ENCODE data around the gene SETD2. TPM values are rescaled to one million over a fixed set of nuclear protein-coding genes. Genes with fewer than 3 reads are reported as not detected.

Gene SETD2
- total and polyA plus RNA-seq, 2 experiments from 2014 or later = 16.7 to 45.2 TPM

GRCh38 chr3:47163169-47164006, 525 bp downstream of the SETD2 start:
- Mint-ChIP-seq H3K27me3 (ENCODE audit: insufficient read depth, low read depth, poor library complexity) (peaks cover 6% of the 10 kb centered on the region), H3K27ac (peak overlapping the region; percentile 98), H3K4me3 (peak overlapping the region; percentile 97), H3K9me3 (peaks cover 2% of the 10 kb centered on the region; the same call in 1 of the 3 replicates), H3K4me1 (peaks cover 40% of the 10 kb centered on the region), H3K36me3 (ENCODE audit: low read depth) (peaks cover 2% of the 10 kb centered on the region; the same call in 1 of the 3 replicates)
- ATAC-seq = peak; percentile 7
- no peak for TF ChIP-seq POLR2AphosphoS5 (IDR thresholded peaks at IDR 0.05; ENCODE audit: low read depth)
- TF ChIP-seq REST (IDR thresholded peaks at IDR 0.05; ENCODE audit: unreplicated experiment) = no peak
- no peak for TF ChIP-seq EZH2phosphoT487 (IDR thresholded peaks at IDR 0.05; ENCODE audit: unreplicated experiment)
- TF ChIP-seq ZNF331 (CRISPR knock-in tag; IDR thresholded peaks at IDR 0.05; ENCODE audit: low read depth) = no peak
- no peak for TF ChIP-seq NANOG (IDR thresholded peaks at IDR 0.05; ENCODE audit: borderline replicate concordance)
- no peak for TF ChIP-seq CTCF (conservative IDR thresholded peaks at IDR 0.05; ENCODE audit: low read depth in 2 of 2)
- no peak for TF ChIP-seq CREB1 (CRISPR knock-in tag; IDR thresholded peaks at IDR 0.05; ENCODE audit: low read depth)
- no peak for TF ChIP-seq STAT1 (IDR thresholded peaks at IDR 0.05; ENCODE audit: unreplicated experiment)
- no peak for TF ChIP-seq ETS1 (IDR thresholded peaks at IDR 0.05)
- Histone ChIP-seq H3F3A (replicated peaks; ENCODE audit: low read depth) (peaks cover 9% of the 10 kb centered on the region; the same call in 1 of the 2 replicates), H3K79me2 (replicated peaks; ENCODE audit: insufficient read depth) (peaks cover 88% of the 10 kb centered on the region), H3K9me2 (ENCODE audit: insufficient read depth) (no peaks in the 10 kb centered on the region), H4K20me1 (replicated peaks; ENCODE audit: insufficient read depth) (peaks cover 22% of the 10 kb centered on the region), H3K4me1 (ENCODE audit: insufficient read depth) (peaks cover 49% of the 10 kb centered on the region), H3K27ac (ENCODE audit: low read depth) (peak overlapping the region; percentile 98), H3K36me3 (ENCODE audit: insufficient read depth) (no peaks in the 10 kb centered on the region), H2AFZ (no peak overlapping the region), H3K4me3 (peak overlapping the region; percentile 97), H3K27me3 (ENCODE audit: insufficient read depth) (no peaks in the 10 kb centered on the region), H3K4me2 (peak overlapping the region; percentile 99)
- peak; percentile 58 for DNase-seq (ENCODE audit: low spot score)

Measured in GM23338 (cell line).